Heart left ventricle (tissue), 16 donors: ENCODE measurements around the gene CLEC16A. TPM values are rescaled to one million over a fixed set of nuclear protein-coding genes. Genes with fewer than 3 reads are reported as not detected.

Source experiments
- ATAC-seq, 4 donors: fragments of 200-7000 bp; cut with Tn5 transposase; one replicate each; pipeline ENCODE4 v1.9.1; 2020 to 2022; ENCODE audit warnings: moderate library complexity in 4 of 4, mild to moderate bottlenecking in 3 of 4, moderate number of reproducible peaks in 1 of 4
- DNase-seq, 5 donors: peaks; one replicate each; pipeline ENCODE4 v3.0.0-alpha.2; 2020
- H3K27ac ChIP-seq, 12 donors: fragments of 200-600 bp; sonication (generic) in 4 of 12; one replicate each; pipeline versions ENCODE4 v1.5.0 to v1.8.0; 2016 to 2022; ENCODE audit warnings: mild to moderate bottlenecking in 2 of 12
- H3K27me3 ChIP-seq, 9 donors: fragments of 200-600 bp; sonication (generic) in 2 of 9; one replicate each; pipeline versions ENCODE4 v1.5.1 to v1.8.0; 2016 to 2022; ENCODE audit warnings: mild to moderate bottlenecking in 3 of 9
- H3K36me3 ChIP-seq, 9 donors: fragments of 200-600 bp; sonication (generic) in 2 of 9; one replicate each; pipeline versions ENCODE4 v1.5.0 to v1.8.0; 2018 to 2022; ENCODE audit warnings: mild to moderate bottlenecking in 2 of 9
- H3K4me1 ChIP-seq, 12 donors: fragments of 200-600 bp; sonication (generic) in 4 of 12; one replicate each; pipeline versions ENCODE4 v1.5.0 to v1.8.0; 2016 to 2022; ENCODE audit warnings: mild to moderate bottlenecking in 3 of 12
- H3K4me3 ChIP-seq, 12 donors: fragments of 200-600 bp; sonication (generic) in 4 of 12; one replicate each; pipeline versions ENCODE4 v1.5.0 to v1.8.0; 2017 to 2022; ENCODE audit warnings: mild to moderate bottlenecking in 9 of 12, moderate library complexity in 4 of 12
- H3K9me3 ChIP-seq, 12 donors: fragments of 200-600 bp; sonication (generic) in 4 of 12; one replicate each; pipeline versions ENCODE4 v1.5.0 to v1.8.0; 2016 to 2022; ENCODE audit warnings: mild to moderate bottlenecking in 1 of 12
- CTCF ChIP-seq, 12 donors: fragments of 200-600 bp; sonication (generic) in 4 of 12; IDR thresholded peaks; one replicate each; pipeline versions ENCODE4 v1.5.0 to v1.8.0; 2018 to 2022; ENCODE audit warnings: antibody characterized with exemption in 12 of 12, mild to moderate bottlenecking in 5 of 12
- POLR2A ChIP-seq, 2 donors: fragments of 450-650 bp; IDR thresholded peaks; one replicate each; pipeline ENCODE4 v1.6.1; 2017; ENCODE audit warnings: antibody characterized with exemption in 2 of 2, mild to moderate bottlenecking in 2 of 2, moderate library complexity in 2 of 2
- WGBS, 4 donors: extraction: QIAGEN DNeasy Blood & Tissue Kit in 2 of 4; methylation state at CpG; one replicate each; pipeline versions ENCODE4 v1.1.5 to v1.1.7; 2013 to 2018; 5-methylcytosine and 5-hydroxymethylcytosine counted together
- intact Hi-C, 10 donors: fragments of 100-400 bp; cut with DNase I; formaldehyde crosslinking; loops; one replicate each; pipeline versions ENCODE4 v1.11.1 to v1.14.2; 2022
- polyA plus RNA-seq, 2 donors: library from polyadenylated mRNA; stranded (reverse); fragments of 200-250 nt; gene quantifications; one replicate each; pipeline ENCODE4 v1.2.3, GENCODE V29; 2013
- total RNA-seq, 9 donors: library from RNA; depleted of rRNA in 2 of 9; stranded (reverse); fragments of >200 nt in 2 of 9; fragmentation: NEBNext Ultra II Directional in 3 of 9; extraction: Animal tissue kit (Norgen Biotek cat#: 25700) in 3 of 9; gene quantifications; one replicate each; pipeline versions ENCODE4 v1.1.0 to v1.2.4, GENCODE V29; 2016 to 2023
- donor health status: ischemic (EF 13 %, LVEDD 7.1; RV severe dilation, severe dysfunction).
- donor health status: healthy with polysubstance abuse.
- donor health status: DM: no; HTN: yes; CAD: no.
- donor health status: DM: no; HTN: no; CAD: no.
- donor health status: ischemic (EF 25% LVEDD 6.9; RV normal size, moderate dysfunction).
- donor health status: ischemic (EF 25% LVEDD 5.7; RV mildly dilated, moderate dysfunction).
- donor health status: healthy.
- donor health status: DM: yes; HTN: yes; CAD: no.
- donor health status: ischemic (EF 35%, LVEDD 5.7; RV mildly dilated, moderate dysfunction).
- donor health status: nonischemic (EF 11% LVEDD 7.7; RV severe dilation, severe dysfunction).
- donor health status: DM: yes; HTN: yes; CAD: no.
- donor health status: PGD.
- donor health status: ischemic (EF 29% LVEDD 5.4; RV normal size, mild dysfunction).
- donor health status: nonischemic (EF 23%, LVEDD 6.1; RV moderate dilation, normal function).

Gene CLEC16A
- total and polyA plus RNA-seq, 11 donors: 13.8 to 41.1 (median 23.7) TPM

GRCh38 chr16:11171448-11171709, 227.0 kb downstream of the CLEC16A start:
- Histone ChIP-seq H3K27me3 (no peaks in the 10 kb centered on the region), H3K4me1 (peaks cover 0 to 11% (median 6%) of the 10 kb centered on the region in 12 donors), H3K27ac (no peak overlapping the region), H3K4me3 (no peak overlapping the region), H3K36me3 (peaks cover 0 to 27% (median 13%) of the 10 kb centered on the region in 9 donors), H3K9me3 (no peaks in the 10 kb centered on the region)
- 90 to 95% (median 94%) methylated on average over 4 of the region's 4 CpGs for WGBS, 4 donors
- DNase-seq: no peak
- intact Hi-C loops: loop anchor here in 1 of 10 donors (10.0 kb wide), 1 partner anchor 53 kb away; no protein-coding TSS in a partner anchor
- no peak for ATAC-seq
- TF ChIP-seq CTCF (IDR thresholded peaks at IDR 0.05): no peak
- TF ChIP-seq POLR2A (IDR thresholded peaks at IDR 0.05): no peak

GRCh38 chr16:11171757-11172299, 227.5 kb downstream of the CLEC16A start:
- Histone ChIP-seq H3K4me3 (no peak overlapping the region), H3K9me3 (no peaks in the 10 kb centered on the region), H3K27ac (no peak overlapping the region), H3K27me3 (no peaks in the 10 kb centered on the region), H3K36me3 (peaks cover 0 to 23% (median 9%) of the 10 kb centered on the region in 9 donors), H3K4me1 (peaks cover 0 to 11% (median 6%) of the 10 kb centered on the region in 12 donors)
- ATAC-seq: no peak
- peak in 1 of 5 donors; percentile 2 for DNase-seq
- 76 to 92% (median 91%) methylated on average over 3 of the region's 3 CpGs for WGBS, 4 donors
- no peak for TF ChIP-seq CTCF (IDR thresholded peaks at IDR 0.05)
- no peak for TF ChIP-seq POLR2A (IDR thresholded peaks at IDR 0.05)
- intact Hi-C loops: loop anchor here in 1 of 10 donors (10.0 kb wide), 1 partner anchor 53 kb away; no protein-coding TSS in a partner anchor

- WGBS, 4 donors: 97 to 98% (median 97%) methylated on average over 15 of the region's 15 CpGs
- peak in 1 of 5 donors; percentile 15 for DNase-seq
Measured at GRCh38 chr16:11173426-11173825, 229.1 kb downstream of the CLEC16A start.

GRCh38 chr16:11174141-11174540, 229.8 kb downstream of the CLEC16A start:
- intact Hi-C loops: loop anchor here in 1 of 10 donors (10.0 kb wide), 1 partner anchor 51 kb away; no protein-coding TSS in a partner anchor
- Histone ChIP-seq H3K36me3 (peaks cover 0 to 21% (median 6%) of the 10 kb centered on the region in 9 donors), H3K27me3 (no peaks in the 10 kb centered on the region), H3K4me3 (no peak overlapping the region), H3K9me3 (no peaks in the 10 kb centered on the region), H3K4me1 (peaks cover 0 to under 1% (median 0%) of the 10 kb centered on the region in 12 donors), H3K27ac (no peak overlapping the region)
- DNase-seq (peak in 1 of 5 donors; percentile 18), ATAC-seq (no peak)
- no peak for TF ChIP-seq POLR2A (IDR thresholded peaks at IDR 0.05)
- TF ChIP-seq CTCF (IDR thresholded peaks at IDR 0.05): no peak
- WGBS, 4 donors: 97% methylated on average over 20 to 26 of the region's 26 CpGs

More at GRCh38 chr16:11173426-11173825, 229.1 kb downstream of the CLEC16A start:
- Histone ChIP-seq H3K27me3 (no peaks in the 10 kb centered on the region), H3K4me1 (peaks cover 0 to 7% (median 4%) of the 10 kb centered on the region in 12 donors), H3K36me3 (peaks cover 0 to 14% (median 0%) of the 10 kb centered on the region in 9 donors), H3K9me3 (no peaks in the 10 kb centered on the region), H3K4me3 (no peak overlapping the region), H3K27ac (no peak overlapping the region)
- TF ChIP-seq POLR2A (IDR thresholded peaks at IDR 0.05) (no peak), CTCF (IDR thresholded peaks at IDR 0.05) (no peak)
- intact Hi-C loops: loop anchor here in 1 of 10 donors (10.0 kb wide), 1 partner anchor 51 kb away; no protein-coding TSS in a partner anchor
- ATAC-seq: no peak
